ENCODE results near the gene ZNF608. TPM values are rescaled to one million over a fixed set of nuclear protein-coding genes. Genes with fewer than 3 reads are reported as not detected.

Gene ZNF608
- total RNA-seq, 1 donor from 2014 or later = 88.0 TPM

DNA sequence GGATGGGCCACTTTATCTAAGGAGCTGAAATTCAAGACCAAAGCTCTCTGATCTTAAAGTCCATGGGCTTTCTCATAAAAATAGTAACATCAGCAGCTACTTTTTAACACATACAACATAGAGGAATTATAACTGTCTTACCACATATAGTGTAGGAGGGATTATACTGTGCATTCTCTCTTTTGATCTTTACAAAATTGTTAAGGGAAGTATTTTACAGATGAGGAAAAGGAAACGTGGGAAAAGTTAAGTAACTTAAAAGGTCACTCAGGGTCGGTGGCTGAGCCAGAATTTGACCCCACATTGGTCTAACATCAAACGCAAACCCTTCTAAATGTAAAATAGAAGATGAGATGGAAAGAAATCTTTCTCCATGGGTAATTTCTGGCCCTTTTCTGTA lies 38.4 kb downstream of the ZNF608 start:
- peaks cover 4% of the 10 kb centered on the region for H3K27me3 Mint-ChIP-seq (ENCODE audit: unreplicated experiment)
- TF ChIP-seq, protein P1, sequence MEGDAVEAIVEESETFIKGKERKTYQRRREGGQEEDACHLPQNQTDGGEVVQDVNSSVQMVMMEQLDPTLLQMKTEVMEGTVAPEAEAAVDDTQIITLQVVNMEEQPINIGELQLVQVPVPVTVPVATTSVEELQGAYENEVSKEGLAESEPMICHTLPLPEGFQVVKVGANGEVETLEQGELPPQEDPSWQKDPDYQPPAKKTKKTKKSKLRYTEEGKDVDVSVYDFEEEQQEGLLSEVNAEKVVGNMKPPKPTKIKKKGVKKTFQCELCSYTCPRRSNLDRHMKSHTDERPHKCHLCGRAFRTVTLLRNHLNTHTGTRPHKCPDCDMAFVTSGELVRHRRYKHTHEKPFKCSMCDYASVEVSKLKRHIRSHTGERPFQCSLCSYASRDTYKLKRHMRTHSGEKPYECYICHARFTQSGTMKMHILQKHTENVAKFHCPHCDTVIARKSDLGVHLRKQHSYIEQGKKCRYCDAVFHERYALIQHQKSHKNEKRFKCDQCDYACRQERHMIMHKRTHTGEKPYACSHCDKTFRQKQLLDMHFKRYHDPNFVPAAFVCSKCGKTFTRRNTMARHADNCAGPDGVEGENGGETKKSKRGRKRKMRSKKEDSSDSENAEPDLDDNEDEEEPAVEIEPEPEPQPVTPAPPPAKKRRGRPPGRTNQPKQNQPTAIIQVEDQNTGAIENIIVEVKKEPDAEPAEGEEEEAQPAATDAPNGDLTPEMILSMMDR (IDR thresholded peaks at IDR 0.05; ENCODE audit: unreplicated experiment) = no peak
- peaks cover 13% of the 10 kb centered on the region for H3K36me3 Mint-ChIP-seq (ENCODE audit: low read depth, unreplicated experiment)
- no peak overlapping the region for H3K4me3 Mint-ChIP-seq (ENCODE audit: unreplicated experiment)
- H3K27ac Mint-ChIP-seq (ENCODE audit: unreplicated experiment) = peak overlapping the region; percentile 45
- peaks cover 62% of the 10 kb centered on the region for H3K4me1 Mint-ChIP-seq (ENCODE audit: unreplicated experiment)
- no peaks in the 10 kb centered on the region for H3K9me3 Mint-ChIP-seq (ENCODE audit: unreplicated experiment)
- no peak for DNase-seq (ENCODE audit: low spot score)

DNA sequence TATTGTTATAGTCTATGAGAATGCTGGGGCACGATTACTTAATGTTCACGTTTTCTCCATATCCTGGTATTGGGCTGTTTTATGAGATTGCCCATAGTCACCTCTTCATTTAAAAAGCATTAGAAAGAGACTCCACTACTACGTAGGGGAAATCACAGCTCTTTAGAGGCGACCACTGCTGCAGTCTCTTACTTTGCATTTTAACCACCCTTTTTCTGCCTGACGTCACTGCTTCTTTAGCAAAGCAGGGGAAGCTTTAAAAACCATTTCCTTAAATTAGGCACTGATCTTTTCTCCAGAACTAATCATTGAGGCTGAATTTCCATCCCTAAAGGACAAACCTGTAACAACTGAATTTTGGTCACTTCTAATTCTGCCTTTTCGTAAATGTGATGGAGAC lies 38.9 kb downstream of the ZNF608 start:
- TF ChIP-seq, protein P1 (IDR thresholded peaks at IDR 0.05; ENCODE audit: unreplicated experiment) = no peak
- Mint-ChIP-seq H3K4me3 (ENCODE audit: unreplicated experiment) (no peak overlapping the region), H3K27ac (ENCODE audit: unreplicated experiment) (no peak overlapping the region), H3K27me3 (ENCODE audit: unreplicated experiment) (peaks cover 4% of the 10 kb centered on the region), H3K9me3 (ENCODE audit: unreplicated experiment) (no peaks in the 10 kb centered on the region), H3K36me3 (ENCODE audit: low read depth, unreplicated experiment) (peaks cover 12% of the 10 kb centered on the region), H3K4me1 (ENCODE audit: unreplicated experiment) (peaks cover 62% of the 10 kb centered on the region)
- DNase-seq (ENCODE audit: low spot score) = no peak

DNA sequence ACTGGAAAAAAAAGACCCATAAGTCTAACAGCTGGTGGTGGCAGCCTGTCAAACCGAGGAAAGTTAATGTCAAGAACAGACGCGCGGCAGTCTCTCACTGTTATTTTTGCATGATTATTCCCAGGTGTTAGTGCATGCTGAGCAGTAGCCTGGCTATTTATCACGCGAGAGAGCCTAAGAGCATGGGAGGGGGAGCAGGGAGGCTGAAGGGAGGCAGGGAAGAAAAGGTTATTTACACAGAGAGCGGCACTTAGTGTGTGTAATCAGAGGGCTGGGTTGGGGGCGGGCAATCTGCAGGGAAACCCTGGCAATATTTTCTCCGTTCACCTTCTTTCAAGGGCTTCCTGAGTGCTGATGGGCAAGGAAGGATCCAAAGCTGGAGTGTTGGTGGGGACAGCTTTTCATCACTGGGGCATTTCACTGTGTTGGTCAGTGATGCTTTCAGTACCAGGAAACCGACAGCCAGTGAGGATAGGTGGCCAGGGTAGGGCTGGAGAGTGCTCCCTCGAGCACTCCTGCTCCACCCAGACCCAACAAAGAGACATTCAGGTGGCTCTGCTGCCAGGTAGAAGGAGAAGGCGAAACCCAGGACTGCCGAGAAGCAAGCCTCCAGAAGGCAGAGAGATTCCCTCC lies 39.6 kb downstream of the ZNF608 start:
- no peak overlapping the region for H3K27ac Mint-ChIP-seq (ENCODE audit: unreplicated experiment)
- TF ChIP-seq, protein P1 (IDR thresholded peaks at IDR 0.05; ENCODE audit: unreplicated experiment) = no peak
- H3K4me3 Mint-ChIP-seq (ENCODE audit: unreplicated experiment) = peak overlapping the region; percentile 5
- no peak for DNase-seq (ENCODE audit: low spot score)
- peaks cover 7% of the 10 kb centered on the region for H3K36me3 Mint-ChIP-seq (ENCODE audit: low read depth, unreplicated experiment)
- peaks cover 63% of the 10 kb centered on the region for H3K4me1 Mint-ChIP-seq (ENCODE audit: unreplicated experiment)
- no peaks in the 10 kb centered on the region for H3K9me3 Mint-ChIP-seq (ENCODE audit: unreplicated experiment)
- peaks cover 4% of the 10 kb centered on the region for H3K27me3 Mint-ChIP-seq (ENCODE audit: unreplicated experiment)

DNA sequence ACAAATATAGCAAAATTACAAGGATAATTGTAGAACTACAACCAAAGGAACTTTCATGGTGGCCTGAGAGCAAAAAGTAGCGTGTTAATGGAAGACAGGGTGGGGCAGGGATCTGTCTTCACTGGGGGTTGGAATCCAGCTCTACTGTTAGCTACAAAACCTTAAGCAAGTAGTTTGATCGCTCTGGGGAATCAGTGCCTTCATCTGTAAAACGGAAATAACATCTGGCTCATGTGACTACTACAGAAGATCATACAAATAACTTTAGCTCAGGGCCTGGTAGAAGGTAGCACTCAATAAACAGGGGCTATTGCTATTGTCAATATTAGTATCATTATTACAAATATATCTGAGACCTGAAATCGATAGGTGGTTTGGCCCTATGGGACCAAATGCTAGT lies 40.4 kb downstream of the ZNF608 start:
- H3K36me3 Mint-ChIP-seq (ENCODE audit: low read depth, unreplicated experiment) = no peaks in the 10 kb centered on the region
- TF ChIP-seq, protein P1 (IDR thresholded peaks at IDR 0.05; ENCODE audit: unreplicated experiment) = no peak
- no peaks in the 10 kb centered on the region for H3K9me3 Mint-ChIP-seq (ENCODE audit: unreplicated experiment)
- no peaks in the 10 kb centered on the region for H3K27me3 Mint-ChIP-seq (ENCODE audit: unreplicated experiment)
- peaks cover 58% of the 10 kb centered on the region for H3K4me1 Mint-ChIP-seq (ENCODE audit: unreplicated experiment)
- no peak for DNase-seq (ENCODE audit: low spot score)
- no peak overlapping the region for H3K4me3 Mint-ChIP-seq (ENCODE audit: unreplicated experiment)
- no peak overlapping the region for H3K27ac Mint-ChIP-seq (ENCODE audit: unreplicated experiment)

DNA sequence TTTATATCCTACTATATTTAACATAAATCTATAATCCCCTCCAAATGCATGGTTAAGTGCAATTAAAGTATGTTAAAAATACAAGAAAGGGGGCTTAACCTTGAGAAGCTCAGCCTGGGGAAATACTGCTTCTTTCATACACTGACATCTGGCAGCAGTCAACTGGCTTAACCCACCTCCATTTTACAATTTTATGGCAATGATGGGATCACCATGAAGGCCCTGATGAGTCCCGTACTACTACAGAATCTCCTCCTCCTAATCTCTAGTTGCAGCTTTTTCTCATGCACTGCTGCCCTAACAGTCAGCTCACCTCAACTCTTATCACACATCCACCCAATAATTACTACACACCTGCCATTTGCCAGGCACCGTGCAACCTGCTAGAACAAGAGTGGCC lies 40.9 kb downstream of the ZNF608 start:
- H3K4me3 Mint-ChIP-seq (ENCODE audit: unreplicated experiment) = no peak overlapping the region
- no peaks in the 10 kb centered on the region for H3K9me3 Mint-ChIP-seq (ENCODE audit: unreplicated experiment)
- DNase-seq (ENCODE audit: low spot score) = no peak
- H3K27ac Mint-ChIP-seq (ENCODE audit: unreplicated experiment) = no peak overlapping the region
- H3K27me3 Mint-ChIP-seq (ENCODE audit: unreplicated experiment) = no peaks in the 10 kb centered on the region
- TF ChIP-seq, protein P1 (IDR thresholded peaks at IDR 0.05; ENCODE audit: unreplicated experiment) = no peak
- peaks cover 58% of the 10 kb centered on the region for H3K4me1 Mint-ChIP-seq (ENCODE audit: unreplicated experiment)
- no peaks in the 10 kb centered on the region for H3K36me3 Mint-ChIP-seq (ENCODE audit: low read depth, unreplicated experiment)
